Neural cell (in vitro differentiated cells): ENCODE results near the gene WDR91.

Experiments used
- CTCF ChIP-seq: fragments of 450-650 bp; IDR thresholded peaks from 2 replicates; pipeline ENCODE4 v1.5.1; 2014; ENCODE audit warnings: antibody characterized with exemption, mild to moderate bottlenecking, moderate library complexity; ENCODE audit not compliant: poor library complexity, severe bottlenecking
- EP300 ChIP-seq: fragments of 450-650 bp; conservative IDR thresholded peaks from 2 replicates; pipeline ENCODE4 v1.6.1; 2014; ENCODE audit warnings: antibody characterized with exemption, mild to moderate bottlenecking, moderate library complexity; ENCODE audit not compliant: poor library complexity, severe bottlenecking
- EZH2 ChIP-seq: fragments of 200-600, 300-800 bp; shearing (Covaris generic), sonication (generic); IDR thresholded peaks from 2 replicates; pipeline ENCODE4 v1.6.1; 2014; ENCODE audit warnings: antibody characterized with exemption, low read length, borderline replicate concordance, mild to moderate bottlenecking; ENCODE audit not compliant: insufficient read depth, poor library complexity, severe bottlenecking
- POLR2AphosphoS5 ChIP-seq: IDR thresholded peaks from 2 replicates; pipeline ENCODE4 v1.6.1; 2012
- RAD21 ChIP-seq: fragments of 450-650 bp; conservative IDR thresholded peaks from 2 replicates; pipeline ENCODE4 v1.6.1; 2014; ENCODE audit warnings: antibody characterized with exemption, mild to moderate bottlenecking, moderate library complexity
- SMC3 ChIP-seq: fragments of 450-650 bp; conservative IDR thresholded peaks from 2 replicates; pipeline ENCODE4 v1.6.1; 2014; ENCODE audit warnings: antibody characterized with exemption, mild to moderate bottlenecking, moderate library complexity; ENCODE audit not compliant: poor library complexity
- TAF1 ChIP-seq: IDR thresholded peaks from 2 replicates; pipeline ENCODE4 v1.6.1; 2012; ENCODE audit warnings: low read depth
- TF ChIP-seq, protein P1 (sequence below): IDR thresholded peaks from 2 replicates; pipeline ENCODE4 v1.6.1; 2012; ENCODE audit warnings: borderline replicate concordance

GRCh38 chr7:135189221-135189662 lies 22.1 kb downstream of the WDR91 start:
- no peak for TF ChIP-seq CTCF
- no peak for TF ChIP-seq EP300
- no peak for TF ChIP-seq POLR2AphosphoS5
- TF ChIP-seq EZH2: no peak
- TF ChIP-seq TAF1: no peak
- TF ChIP-seq RAD21: no peak
- TF ChIP-seq, protein P1, sequence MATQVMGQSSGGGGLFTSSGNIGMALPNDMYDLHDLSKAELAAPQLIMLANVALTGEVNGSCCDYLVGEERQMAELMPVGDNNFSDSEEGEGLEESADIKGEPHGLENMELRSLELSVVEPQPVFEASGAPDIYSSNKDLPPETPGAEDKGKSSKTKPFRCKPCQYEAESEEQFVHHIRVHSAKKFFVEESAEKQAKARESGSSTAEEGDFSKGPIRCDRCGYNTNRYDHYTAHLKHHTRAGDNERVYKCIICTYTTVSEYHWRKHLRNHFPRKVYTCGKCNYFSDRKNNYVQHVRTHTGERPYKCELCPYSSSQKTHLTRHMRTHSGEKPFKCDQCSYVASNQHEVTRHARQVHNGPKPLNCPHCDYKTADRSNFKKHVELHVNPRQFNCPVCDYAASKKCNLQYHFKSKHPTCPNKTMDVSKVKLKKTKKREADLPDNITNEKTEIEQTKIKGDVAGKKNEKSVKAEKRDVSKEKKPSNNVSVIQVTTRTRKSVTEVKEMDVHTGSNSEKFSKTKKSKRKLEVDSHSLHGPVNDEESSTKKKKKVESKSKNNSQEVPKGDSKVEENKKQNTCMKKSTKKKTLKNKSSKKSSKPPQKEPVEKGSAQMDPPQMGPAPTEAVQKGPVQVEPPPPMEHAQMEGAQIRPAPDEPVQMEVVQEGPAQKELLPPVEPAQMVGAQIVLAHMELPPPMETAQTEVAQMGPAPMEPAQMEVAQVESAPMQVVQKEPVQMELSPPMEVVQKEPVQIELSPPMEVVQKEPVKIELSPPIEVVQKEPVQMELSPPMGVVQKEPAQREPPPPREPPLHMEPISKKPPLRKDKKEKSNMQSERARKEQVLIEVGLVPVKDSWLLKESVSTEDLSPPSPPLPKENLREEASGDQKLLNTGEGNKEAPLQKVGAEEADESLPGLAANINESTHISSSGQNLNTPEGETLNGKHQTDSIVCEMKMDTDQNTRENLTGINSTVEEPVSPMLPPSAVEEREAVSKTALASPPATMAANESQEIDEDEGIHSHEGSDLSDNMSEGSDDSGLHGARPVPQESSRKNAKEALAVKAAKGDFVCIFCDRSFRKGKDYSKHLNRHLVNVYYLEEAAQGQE: no peak
- TF ChIP-seq SMC3: no peak
